Stimulated activated CD4-positive, alpha-beta T cell treated with anti-CD3 and anti-CD28 coated beads, TNF-alpha, amount 100 ng/mL, for 1 hour (primary cell): Measurements from ENCODE around the gene SPEF1.

Experiments
- DNase-seq, 3 donors: peaks; one replicate each; pipeline ENCODE4 v3.0.0-alpha.2; 2020; ENCODE audit warnings: low read depth in 3 of 3, low spot score in 1 of 3

The SPEF1 gene

GRCh38 chr20:3767427-3768341 lies 13.6 kb downstream of the SPEF1 start, which contains the start of gene ADISSP:
Gene ADISSP, minus strand, starts transcription at chr20:3767753. Its CDS starts 7,653 bp downstream, at chr20:3760100.
- DNase-seq, result peak; percentile 88 to 94 (median 91)

DNA sequence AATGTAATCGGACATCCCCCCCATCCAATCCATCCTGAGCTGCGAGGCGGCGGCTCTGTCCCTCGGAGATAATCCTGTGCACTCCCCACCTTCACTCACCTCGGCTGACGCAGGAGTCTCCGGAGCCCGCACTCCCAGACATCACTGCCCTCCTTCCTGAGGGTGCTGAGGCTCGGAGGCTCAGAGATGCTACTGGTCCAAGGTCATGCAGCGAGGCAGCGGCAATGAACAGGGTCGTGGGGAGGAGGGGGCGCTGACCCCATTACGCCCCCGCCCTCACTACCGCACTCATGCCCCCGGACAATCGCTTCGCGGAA lies 14.2 kb downstream of the SPEF1 start:
- no peak for DNase-seq

GRCh38 chr20:3766422-3767109 lies 14.7 kb downstream of the SPEF1 start:
- no peak for DNase-seq

GRCh38 chr20:3765171-3765882 lies 15.9 kb downstream of the SPEF1 start:
- DNase-seq, result no peak

DNA sequence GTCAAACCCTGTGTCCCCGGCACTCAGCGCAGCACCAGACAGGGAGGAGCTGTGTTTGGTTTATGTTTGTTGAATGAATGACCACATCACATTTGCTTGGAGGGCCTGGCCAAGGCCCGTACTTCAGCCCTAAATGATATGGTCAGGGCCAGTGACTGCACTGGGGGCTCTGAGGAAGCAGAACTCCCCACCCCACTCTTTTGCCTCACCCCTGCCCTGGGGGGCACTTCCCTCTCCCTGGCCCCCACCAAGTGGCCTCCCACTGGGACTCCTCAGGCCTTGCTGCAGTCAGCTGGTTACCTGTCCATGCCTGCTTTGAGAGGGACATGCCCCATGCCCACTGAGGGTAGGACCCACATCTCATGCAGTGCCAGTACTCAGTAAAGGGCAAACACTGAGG lies 16.6 kb downstream of the SPEF1 start:
- DNase-seq, result no peak

- no peak for DNase-seq
Observed at GRCh38 chr20:3763671-3764601, 17.3 kb downstream of the SPEF1 start.

GRCh38 chr20:3760655-3761348 lies 20.4 kb downstream of the SPEF1 start:
- no peak for DNase-seq

DNA sequence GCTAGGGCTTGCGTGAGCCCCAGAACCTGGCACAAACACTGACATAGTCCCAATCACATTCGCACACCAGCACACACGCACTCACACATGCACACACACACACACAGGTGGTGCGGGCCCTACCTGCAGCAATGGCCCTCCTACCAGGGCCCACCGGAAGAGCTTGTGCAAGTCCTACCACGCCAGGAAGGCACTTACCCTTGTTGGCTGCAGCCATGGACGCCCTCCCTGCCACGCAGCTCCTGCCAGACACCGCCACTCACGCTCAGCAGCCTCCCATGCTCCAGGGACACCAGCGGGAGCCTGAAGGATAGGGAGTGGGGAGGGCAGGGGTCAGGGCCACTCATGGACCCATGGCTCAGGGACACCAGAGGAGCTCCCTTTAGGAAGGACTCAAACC lies 21.4 kb downstream of the SPEF1 start:
- no peak for DNase-seq

- DNase-seq, result no peak
Observed at GRCh38 chr20:3759316-3759823, 21.9 kb downstream of the SPEF1 start.

DNA sequence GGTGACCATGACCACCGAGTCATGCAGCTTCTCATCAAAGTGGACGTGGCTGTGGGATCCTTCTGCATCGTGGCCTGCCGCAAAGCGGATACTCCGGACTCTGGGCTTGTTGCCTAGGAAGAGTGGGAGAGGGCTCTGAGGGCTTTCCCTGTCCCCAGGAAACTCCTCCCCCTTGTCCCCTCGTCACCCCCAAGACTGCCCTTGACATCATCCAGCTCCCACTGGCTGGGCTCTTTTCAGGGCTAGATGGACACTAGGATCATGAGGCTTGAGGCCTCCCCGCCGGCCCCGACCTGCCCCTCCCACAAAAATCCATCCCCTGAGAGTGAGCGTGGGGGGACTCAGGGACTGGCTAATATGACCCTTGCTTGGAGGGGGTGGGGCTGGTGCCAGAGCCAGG lies 22.7 kb downstream of the SPEF1 start:
- no peak for DNase-seq

- no peak for DNase-seq
Observed at GRCh38 chr20:3757268-3757667, 24.0 kb downstream of the SPEF1 start.

DNA sequence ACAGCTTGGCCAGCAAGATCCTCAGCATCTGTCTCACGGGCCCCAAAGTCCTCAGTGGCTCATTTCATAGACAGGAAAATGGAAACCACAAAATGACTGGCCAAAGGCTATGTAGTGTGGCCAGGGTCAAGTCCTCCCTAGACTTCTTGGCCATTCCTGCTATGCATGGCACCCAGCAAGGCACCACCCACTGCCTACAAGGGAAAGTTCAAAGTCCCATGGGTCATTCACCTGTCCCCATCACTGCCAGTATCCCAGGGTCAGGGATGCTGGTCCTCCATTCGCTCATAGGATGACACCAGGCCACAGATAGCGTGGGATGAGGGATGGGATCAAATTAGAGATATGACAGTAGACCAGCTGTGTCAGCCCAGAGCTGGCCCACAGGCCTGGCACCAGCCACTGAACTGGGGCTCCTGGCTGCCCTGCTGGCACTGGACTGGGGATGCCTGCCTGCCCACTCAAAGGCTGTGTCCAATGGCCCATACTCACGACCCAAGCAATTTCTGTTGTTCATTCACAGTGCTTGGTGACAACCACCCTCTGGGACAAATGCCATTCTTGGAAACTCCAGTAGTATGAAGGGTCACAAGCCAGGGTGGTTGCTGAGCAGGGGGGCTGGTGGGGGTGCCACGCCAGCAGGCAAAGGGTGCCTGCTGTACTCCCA lies 25.3 kb downstream of the SPEF1 start:
- no peak for DNase-seq

DNA sequence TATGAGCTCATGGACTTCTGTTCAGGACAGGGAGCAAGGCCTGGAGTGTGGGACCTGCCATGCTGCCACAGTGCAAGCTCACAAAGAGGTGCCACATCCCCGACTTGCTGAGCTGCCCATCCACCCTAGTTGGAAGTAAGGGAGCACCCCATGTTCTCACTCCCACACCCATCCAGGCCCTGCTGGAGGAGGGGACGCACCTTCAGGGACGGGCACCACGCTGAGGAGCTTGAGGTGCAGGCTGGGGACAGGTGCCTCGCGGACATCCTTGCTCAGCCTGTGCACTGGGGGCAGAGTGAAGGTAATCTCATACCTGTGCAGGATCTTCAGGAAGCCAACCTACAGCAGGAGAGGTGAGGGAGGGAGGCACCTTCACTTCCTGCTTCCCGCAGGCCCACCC lies 26.0 kb downstream of the SPEF1 start:
- no peak for DNase-seq

GRCh38 chr20:3754276-3754630 lies 27.0 kb downstream of the SPEF1 start:
- no peak for DNase-seq

DNA sequence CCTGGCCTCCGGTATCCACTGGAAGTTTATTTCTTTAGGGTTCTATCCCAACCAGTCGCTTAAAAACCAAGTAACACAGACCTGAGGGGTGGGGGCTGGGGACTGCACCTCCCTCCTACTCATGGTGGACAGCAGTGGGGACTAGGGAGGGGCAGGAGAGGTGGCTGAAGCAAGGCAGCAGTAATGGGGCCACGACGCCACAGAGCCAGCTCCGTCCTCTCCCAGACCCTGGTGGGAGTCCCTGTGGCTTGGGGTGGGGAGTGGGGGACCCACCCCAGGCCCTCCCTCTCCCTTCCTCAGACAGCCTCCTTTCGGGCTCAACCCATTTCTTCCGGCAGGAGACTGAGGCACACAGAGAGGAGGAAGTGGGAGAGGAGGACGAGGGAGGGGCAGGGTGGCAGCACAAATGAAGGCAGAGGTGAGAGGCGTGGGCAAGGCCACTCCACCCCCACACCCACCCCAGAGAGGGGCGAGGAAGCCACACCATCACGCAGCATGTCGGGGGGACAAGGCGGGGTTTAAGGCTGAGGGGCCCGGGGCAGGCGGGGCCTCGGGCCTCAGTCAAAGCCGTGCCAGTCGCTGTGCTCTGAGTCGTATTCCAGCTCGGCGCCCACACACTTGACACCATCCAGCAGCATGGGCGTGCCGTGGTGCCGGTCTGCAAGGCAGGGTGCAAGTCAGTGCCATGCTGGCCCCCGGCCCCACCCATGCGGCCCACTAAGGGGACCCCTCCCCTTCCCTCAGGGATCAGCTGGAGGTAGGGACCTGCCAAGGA lies 27.6 kb downstream of the SPEF1 start:
- DNase-seq, result no peak

- DNase-seq, result peak in 1 of 3 donors; percentile 19
Observed at GRCh38 chr20:3753098-3753497, 28.1 kb downstream of the SPEF1 start.

DNA sequence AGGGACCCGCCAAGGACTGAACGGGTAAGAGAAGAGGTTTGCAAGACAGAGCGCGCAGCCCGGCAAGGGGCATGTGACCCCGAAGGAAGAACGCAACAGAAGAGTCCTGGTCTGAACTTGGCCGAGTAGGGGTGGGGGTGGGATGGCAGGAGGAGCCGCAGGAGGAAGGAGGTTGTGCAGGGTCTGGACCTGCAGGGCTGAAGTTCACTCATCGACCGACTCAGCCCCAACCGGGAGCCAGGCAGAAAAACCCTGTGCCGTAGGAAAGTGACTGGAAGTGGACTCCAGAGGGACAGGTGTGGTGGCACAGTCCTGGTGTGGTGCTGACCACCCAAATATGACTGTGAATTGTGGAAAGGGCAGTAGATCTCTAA lies 28.9 kb downstream of the SPEF1 start:
- no peak for DNase-seq

DNA sequence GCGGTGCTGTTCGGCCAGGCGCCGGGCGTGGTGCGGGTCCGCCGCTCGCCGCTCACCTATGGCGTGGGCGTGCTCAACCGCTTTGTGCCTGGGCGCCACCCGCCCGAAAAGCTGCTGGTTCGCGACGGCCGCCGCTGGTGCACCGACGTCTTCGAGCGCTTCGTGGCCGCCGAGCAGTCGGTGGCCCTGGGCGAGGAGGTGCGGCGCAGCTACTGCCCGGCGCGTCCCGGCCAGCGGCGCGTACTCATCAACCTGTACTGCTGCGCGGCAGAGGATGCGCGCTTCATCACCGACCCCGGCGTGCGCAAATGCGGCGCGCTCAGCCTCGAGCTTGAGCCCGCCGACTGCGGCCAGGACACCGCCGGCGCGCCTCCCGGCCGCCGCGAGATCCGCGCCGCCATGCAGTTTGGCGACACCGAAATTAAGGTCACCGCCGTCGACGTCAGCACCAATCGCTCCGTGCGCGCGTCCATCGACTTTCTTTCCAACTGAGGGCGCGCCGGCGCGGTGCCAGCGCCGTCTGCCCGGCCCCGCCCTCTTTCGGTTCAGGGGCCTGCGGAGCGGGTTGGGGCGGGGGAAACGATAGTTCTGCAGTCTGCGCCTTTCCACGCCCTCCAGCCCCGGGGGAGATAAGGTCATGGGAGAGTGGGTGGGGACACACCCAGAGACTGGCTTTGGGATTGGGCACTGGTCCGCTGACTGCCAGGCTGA lies 29.4 kb downstream of the SPEF1 start:
- no peak for DNase-seq
